Mesendoderm (in vitro differentiated cells): ENCODE measurements around the gene SLC25A19.
A peak's percentile ranks its signal among the peaks of the same experiment; 100 is the strongest.

ENCODE experiments used
- DNase-seq: peaks from one replicate; pipeline ENCODE4 v3.0.0; 2013
- H2AK5ac ChIP-seq: 2 replicates; pipeline ENCODE4 v1.6.1; 2013; ENCODE audit warnings: low read length, inconsistent platforms
- H2BK120ac ChIP-seq: 2 replicates; pipeline ENCODE4 v1.6.1; 2013; ENCODE audit warnings: low read depth, mild to moderate bottlenecking, low read length, moderate library complexity, mixed read lengths
- H2BK15ac ChIP-seq: replicated peaks from 2 replicates; pipeline ENCODE4 v1.6.1; 2013; ENCODE audit warnings: low read depth, mild to moderate bottlenecking, moderate library complexity
- H2BK5ac ChIP-seq: 2 replicates; pipeline ENCODE4 v1.6.1; 2013; ENCODE audit warnings: low read length, inconsistent platforms
- H3K18ac ChIP-seq: 2 replicates; pipeline ENCODE4 v1.6.1; 2013; ENCODE audit warnings: mild to moderate bottlenecking, low read length, mixed read lengths
- H3K23ac ChIP-seq: one replicate; pipeline ENCODE4 v1.6.1; 2013; ENCODE audit warnings: low read length
- H3K27ac ChIP-seq: 2 replicates; pipeline ENCODE4 v1.5.1; 2013; ENCODE audit warnings: low read depth, mild to moderate bottlenecking, inconsistent platforms, low read length, moderate library complexity
- H3K27me3 ChIP-seq: 2 replicates; pipeline ENCODE4 v1.6.1; 2013; ENCODE audit warnings: low read length, control low read depth, mild to moderate bottlenecking, inconsistent platforms; ENCODE audit not compliant: insufficient read depth, poor library complexity
- H3K36me3 ChIP-seq: 2 replicates; pipeline ENCODE4 v1.6.1; 2013; ENCODE audit warnings: low read length, inconsistent platforms; ENCODE audit not compliant: control insufficient read depth, insufficient read depth
- H3K4ac ChIP-seq: one replicate; pipeline ENCODE4 v1.6.1; 2013; ENCODE audit warnings: low read depth, mild to moderate bottlenecking, low read length, moderate library complexity
- H3K4me1 ChIP-seq: 2 replicates; pipeline ENCODE4 v1.6.1; 2013; ENCODE audit warnings: low read depth, low read length, inconsistent platforms; ENCODE audit not compliant: control insufficient read depth
- H3K4me2 ChIP-seq: 2 replicates; pipeline ENCODE4 v1.6.1; 2013; ENCODE audit warnings: low read length
- H3K4me3 ChIP-seq: 2 replicates; pipeline ENCODE4 v1.5.1; 2013; ENCODE audit warnings: mild to moderate bottlenecking, low read length
- H3K56ac ChIP-seq: one replicate; pipeline ENCODE4 v1.6.1; 2013; ENCODE audit warnings: low read length
- H3K79me1 ChIP-seq: 2 replicates; pipeline ENCODE4 v1.6.1; 2013; ENCODE audit warnings: low read length, inconsistent platforms
- H3K79me2 ChIP-seq: 2 replicates; pipeline ENCODE4 v1.6.1; 2013; ENCODE audit warnings: mild to moderate bottlenecking, low read length; ENCODE audit not compliant: control insufficient read depth, insufficient read depth
- H3K9ac ChIP-seq: 2 replicates; pipeline ENCODE4 v1.6.1; 2013; ENCODE audit warnings: low read length, inconsistent platforms
- H4K5ac ChIP-seq: one replicate; pipeline ENCODE4 v1.6.1; 2013; ENCODE audit warnings: low read length
- H4K8ac ChIP-seq: one replicate; pipeline ENCODE4 v1.6.1; 2013; ENCODE audit warnings: low read depth, mild to moderate bottlenecking, control low read depth, low read length, moderate library complexity
- WGBS: extraction: QIAGEN DNeasy Blood & Tissue Kit; methylation state at CpG from one replicate; pipeline ENCODE4 v1.1.7; 2013; ENCODE audit warnings: low lambda C conversion rate, missing lambda C conversion rate; ENCODE audit not compliant: insufficient coverage; ENCODE audit errors: extremely low coverage; 5-methylcytosine and 5-hydroxymethylcytosine counted together

Gene SLC25A19

DNA sequence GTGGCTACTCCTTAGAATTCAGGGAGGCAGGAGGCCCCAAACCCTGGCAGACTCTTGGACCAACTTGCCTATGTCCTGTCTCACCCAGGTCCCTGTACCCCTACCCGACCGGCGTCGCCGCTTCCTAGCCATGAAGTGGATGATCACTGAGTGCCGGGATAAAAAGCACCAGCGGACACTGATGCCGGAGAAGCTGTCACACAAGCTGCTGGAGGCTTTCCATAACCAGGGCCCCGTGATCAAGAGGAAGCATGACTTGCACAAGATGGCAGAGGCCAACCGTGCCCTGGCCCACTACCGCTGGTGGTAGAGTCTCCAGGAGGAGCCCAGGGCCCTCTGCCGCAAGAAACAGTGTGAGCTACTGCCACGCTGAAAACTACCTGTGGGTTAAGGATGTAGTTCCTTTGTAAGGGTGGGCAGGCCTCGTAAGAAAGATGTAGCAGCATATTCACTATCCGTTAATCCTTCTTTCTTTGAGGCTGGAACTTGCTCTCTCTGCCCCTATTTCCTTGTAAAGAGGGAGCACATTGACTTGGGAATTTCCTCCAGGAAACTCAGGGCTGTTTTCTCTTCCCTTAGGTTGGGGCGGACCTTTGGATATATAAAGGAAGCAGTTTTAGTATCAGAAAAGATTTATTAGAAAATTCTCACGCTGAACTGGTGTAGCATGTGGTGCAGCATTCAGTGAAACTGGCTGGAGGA lies 23.5 kb downstream of the SLC25A19 start:
- no peak overlapping the region for H3K4ac ChIP-seq
- no peak overlapping the region for H3K23ac ChIP-seq
- H3K4me2 ChIP-seq: no peak overlapping the region
- no peak overlapping the region for H2BK5ac ChIP-seq
- peaks cover 14% of the 10 kb centered on the region for H3K79me1 ChIP-seq
- no peak overlapping the region for H3K4me3 ChIP-seq
- no peak overlapping the region for H3K9ac ChIP-seq
- WGBS: no CpG with 5 or more reads among the region's 17 CpGs
- H4K5ac ChIP-seq: no peak overlapping the region
- H3K36me3 ChIP-seq: peaks cover 12% of the 10 kb centered on the region
- H3K79me2 ChIP-seq: peaks cover 19% of the 10 kb centered on the region
- peaks cover 5% of the 10 kb centered on the region for H3K4me1 ChIP-seq
- H2BK15ac ChIP-seq: no peak overlapping the region
- H2AK5ac ChIP-seq: no peak overlapping the region
- no peak overlapping the region for H4K8ac ChIP-seq
- H3K27me3 ChIP-seq: no peaks in the 10 kb centered on the region
- no peak overlapping the region for H2BK120ac ChIP-seq
- H3K56ac ChIP-seq: no peak overlapping the region
- H3K27ac ChIP-seq: no peak overlapping the region
- DNase-seq: no peak
- H3K18ac ChIP-seq: no peak overlapping the region

DNA sequence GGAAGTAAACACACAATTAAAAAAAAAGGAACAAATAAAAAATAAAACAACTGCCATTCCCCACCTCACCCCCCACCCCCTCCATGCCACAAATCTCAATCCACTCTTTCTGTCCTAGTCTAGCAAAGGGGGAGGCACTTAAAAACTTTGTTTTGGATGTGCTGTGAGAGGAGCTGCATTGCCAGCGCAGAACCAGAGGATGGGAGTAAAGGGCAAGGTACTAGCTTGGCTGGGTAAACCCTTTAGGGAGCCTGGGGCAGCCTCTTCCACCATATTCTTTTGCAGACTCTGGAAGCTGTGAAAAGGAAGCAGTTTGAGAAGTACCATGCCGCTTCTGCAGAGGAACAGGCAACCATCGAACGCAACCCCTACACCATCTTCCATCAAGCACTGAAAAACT lies 26.2 kb downstream of the SLC25A19 start:
- no peak overlapping the region for H2AK5ac ChIP-seq
- peak; percentile 35 for DNase-seq

GRCh38 chr17:75262112-75262606 lies 27.1 kb downstream of the SLC25A19 start:
- peak overlapping the region; percentile 89 for H2AK5ac ChIP-seq
- H3K4me2 ChIP-seq: peak overlapping the region; percentile 23
- peak overlapping the region; percentile 98 for H3K4me3 ChIP-seq
- peak; percentile 72 for DNase-seq
- H3K27me3 ChIP-seq: no peaks in the 10 kb centered on the region
- H4K8ac ChIP-seq: no peak overlapping the region
- peak overlapping the region; percentile 99 for H3K9ac ChIP-seq
- no CpG with 5 or more reads among the region's 23 CpGs for WGBS
- H3K56ac ChIP-seq: peak overlapping the region; percentile 99
- peaks cover 7% of the 10 kb centered on the region for H3K4me1 ChIP-seq
- peaks cover 29% of the 10 kb centered on the region for H3K79me1 ChIP-seq
- no peak overlapping the region for H2BK120ac ChIP-seq
- peak overlapping the region; percentile 100 for H4K5ac ChIP-seq
- H3K27ac ChIP-seq: peak overlapping the region; percentile 55
- peaks cover 38% of the 10 kb centered on the region for H3K79me2 ChIP-seq
- H2BK15ac ChIP-seq: no peak overlapping the region
- peak overlapping the region; percentile 75 for H3K4ac ChIP-seq
- peak overlapping the region; percentile 52 for H2BK5ac ChIP-seq
- peak overlapping the region; percentile 16 for H3K23ac ChIP-seq
- H3K18ac ChIP-seq: no peak overlapping the region
- H3K36me3 ChIP-seq: peaks cover 12% of the 10 kb centered on the region

More for the DNA sequence above, 26.2 kb downstream of the SLC25A19 start:
- Histone ChIP-seq H3K4me3 (no peak overlapping the region), H3K4me2 (no peak overlapping the region), H4K5ac (no peak overlapping the region), H3K36me3 (peaks cover 12% of the 10 kb centered on the region), H3K23ac (no peak overlapping the region), H2BK120ac (no peak overlapping the region), H3K27me3 (no peaks in the 10 kb centered on the region), H3K79me2 (peaks cover 38% of the 10 kb centered on the region), H4K8ac (no peak overlapping the region), H2BK5ac (no peak overlapping the region), H3K27ac (no peak overlapping the region), H2BK15ac (no peak overlapping the region), H3K79me1 (peaks cover 29% of the 10 kb centered on the region), H3K4me1 (peaks cover 9% of the 10 kb centered on the region), H3K18ac (no peak overlapping the region), H3K4ac (no peak overlapping the region), H3K9ac (peak overlapping the region; percentile 99), H3K56ac (no peak overlapping the region)
- no CpG with 5 or more reads among the region's 4 CpGs for WGBS

GRCh38 chr17:75261336-75262111 lies 27.7 kb downstream of the SLC25A19 start, which contains the start of the genes GGA3 and MRPS7:
GGA3 (minus strand) TSS chr17:75261606; CDS start chr17:75261587, 19 bp downstream.
MRPS7 (plus strand) TSS chr17:75261879; CDS start chr17:75261901, 22 bp downstream.
- Histone ChIP-seq H3K4me2 (peak within 1 kb of the TSS; percentile 90), H3K4me1 (peaks cover 7% of the 10 kb centered on the region), H2BK120ac (no peak within 1 kb of the TSS), H4K5ac (peak within 1 kb of the TSS; percentile 100), H3K9ac (peak within 1 kb of the TSS; percentile 99), H3K56ac (peak within 1 kb of the TSS; percentile 99), H3K18ac (peak within 1 kb of the TSS; percentile 47), H2BK5ac (peak within 1 kb of the TSS; percentile 88), H3K27me3 (no peaks in the 10 kb centered on the region), H3K79me1 (peaks cover 29% of the 10 kb centered on the region), H4K8ac (no peak within 1 kb of the TSS), H3K79me2 (peaks cover 38% of the 10 kb centered on the region), H2BK15ac (no peak within 1 kb of the TSS), H3K4me3 (peak within 1 kb of the TSS; percentile 98), H3K36me3 (peaks cover 8% of the 10 kb centered on the region), H2AK5ac (peak within 1 kb of the TSS; percentile 89), H3K23ac (peak within 1 kb of the TSS; percentile 94), H3K27ac (peak within 1 kb of the TSS; percentile 55), H3K4ac (peak within 1 kb of the TSS; percentile 75)
- DNase-seq: peak; percentile 95
- no CpG with 5 or more reads among the region's 69 CpGs for WGBS

DNA sequence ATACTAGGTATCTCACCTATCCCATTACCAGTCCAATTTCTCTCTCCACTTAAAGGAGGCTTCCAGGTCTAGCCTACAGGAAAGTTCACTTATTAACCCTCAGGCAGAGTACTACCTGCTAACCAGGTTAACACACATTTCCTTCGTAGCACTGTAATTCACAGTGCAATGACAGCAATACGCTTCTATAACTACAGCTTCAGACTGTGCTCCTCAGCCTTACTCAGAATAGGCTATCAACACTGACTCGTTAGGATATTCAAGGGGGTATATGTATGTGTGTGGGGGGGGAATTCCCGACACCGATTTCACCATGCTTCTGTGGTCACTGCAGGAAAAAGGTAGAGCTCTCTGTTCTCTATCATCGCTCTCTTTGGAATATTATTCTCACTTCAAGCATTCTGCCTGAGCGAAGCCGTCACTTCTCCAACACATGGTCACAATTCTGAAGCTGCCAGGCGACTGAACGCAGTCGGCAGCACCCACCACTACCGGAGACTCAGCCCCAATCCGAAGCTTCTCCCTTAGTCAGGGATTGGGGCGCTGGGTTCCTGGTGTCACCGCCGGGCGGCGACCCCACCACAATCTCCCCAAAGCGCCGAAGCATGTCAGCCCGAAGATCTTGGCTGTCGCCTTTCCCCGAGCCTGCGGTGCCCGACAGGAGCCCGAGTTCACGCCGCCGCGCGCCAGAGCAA lies 28.4 kb downstream of the SLC25A19 start:
- H2BK5ac ChIP-seq: no peak overlapping the region
- H4K5ac ChIP-seq: no peak overlapping the region
- peaks cover 4% of the 10 kb centered on the region for H3K36me3 ChIP-seq
- peaks cover 29% of the 10 kb centered on the region for H3K79me1 ChIP-seq
- H3K27ac ChIP-seq: no peak overlapping the region
- no peak overlapping the region for H4K8ac ChIP-seq
- peaks cover 7% of the 10 kb centered on the region for H3K4me1 ChIP-seq
- H3K9ac ChIP-seq: peak overlapping the region; percentile 92
- H2AK5ac ChIP-seq: peak overlapping the region; percentile 38
- no CpG with 5 or more reads among the region's 31 CpGs for WGBS
- H3K18ac ChIP-seq: no peak overlapping the region
- peak overlapping the region; percentile 99 for H3K56ac ChIP-seq
- H3K23ac ChIP-seq: peak overlapping the region; percentile 94
- H3K27me3 ChIP-seq: no peaks in the 10 kb centered on the region
- no peak overlapping the region for H2BK120ac ChIP-seq
- no peak for DNase-seq
- peaks cover 38% of the 10 kb centered on the region for H3K79me2 ChIP-seq
- peak overlapping the region; percentile 7 for H3K4ac ChIP-seq
- no peak overlapping the region for H2BK15ac ChIP-seq
- peak overlapping the region; percentile 90 for H3K4me2 ChIP-seq
- H3K4me3 ChIP-seq: peak overlapping the region; percentile 97
